Smooth muscle cell of the brain vasculature (primary cell): ENCODE results near the gene GH1.
"Not testable (repeated sequence)": the region's sequence is repeated elsewhere in the genome, so short reads cannot be mapped to it uniquely, and the experiment has no call there.

Experiments
- DNase-seq: peaks from one replicate; pipeline ENCODE4 v3.0.0-alpha.2; 2012; ENCODE audit warnings: low read depth, low spot score

The GH1 gene

DNA sequence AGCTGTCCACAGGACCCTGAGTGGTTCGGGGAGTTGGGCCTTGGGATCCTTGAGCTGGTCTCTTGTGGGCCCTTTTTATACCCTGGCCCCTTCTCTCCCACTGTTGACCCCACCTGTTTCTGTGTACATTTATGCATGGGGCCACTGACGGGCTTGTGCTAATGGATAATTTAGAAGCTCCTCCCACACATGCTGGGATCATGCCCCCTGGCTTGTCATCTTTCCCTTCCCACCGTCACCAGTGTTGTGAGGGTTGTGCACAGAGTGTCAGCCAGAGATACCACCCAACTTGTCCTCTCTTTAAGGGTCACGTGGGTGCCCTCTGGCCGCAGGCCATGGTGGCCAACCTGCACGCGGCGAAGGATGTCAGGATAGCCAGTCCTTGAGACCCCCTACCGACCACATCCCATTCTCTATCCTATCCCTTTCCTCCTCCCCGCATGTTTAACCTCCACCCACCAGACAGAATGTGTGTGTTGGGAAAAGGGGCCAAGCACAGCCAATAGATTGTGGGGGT lies at the start of gene GH1:
Gene GH1 (minus strand): TSS at position 51 of the 517 bp plus-strand sequence. CDS start 63 bp downstream, outside the sequence.
- not testable (repeated sequence) for DNase-seq

DNA sequence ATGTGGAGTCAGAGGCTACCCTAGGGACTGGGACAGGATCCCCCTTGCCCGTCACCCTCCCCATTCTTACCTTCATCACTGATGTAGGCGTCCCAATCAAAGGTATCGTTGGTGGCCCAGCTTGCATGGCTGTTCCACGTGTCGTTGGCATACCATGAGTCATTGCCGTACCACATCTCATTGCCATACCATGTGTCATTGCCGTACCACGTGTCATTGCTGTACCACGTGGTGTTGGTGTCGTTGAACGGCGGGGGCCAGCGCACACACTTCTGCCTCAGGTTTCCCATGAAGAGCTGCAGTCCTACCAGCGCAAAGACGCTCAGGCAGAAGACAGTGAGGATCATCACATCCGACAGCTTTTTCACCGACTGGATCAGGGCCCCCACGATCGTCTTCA lies 49.3 kb upstream of the GH1 start:
- no peak for DNase-seq

DNA sequence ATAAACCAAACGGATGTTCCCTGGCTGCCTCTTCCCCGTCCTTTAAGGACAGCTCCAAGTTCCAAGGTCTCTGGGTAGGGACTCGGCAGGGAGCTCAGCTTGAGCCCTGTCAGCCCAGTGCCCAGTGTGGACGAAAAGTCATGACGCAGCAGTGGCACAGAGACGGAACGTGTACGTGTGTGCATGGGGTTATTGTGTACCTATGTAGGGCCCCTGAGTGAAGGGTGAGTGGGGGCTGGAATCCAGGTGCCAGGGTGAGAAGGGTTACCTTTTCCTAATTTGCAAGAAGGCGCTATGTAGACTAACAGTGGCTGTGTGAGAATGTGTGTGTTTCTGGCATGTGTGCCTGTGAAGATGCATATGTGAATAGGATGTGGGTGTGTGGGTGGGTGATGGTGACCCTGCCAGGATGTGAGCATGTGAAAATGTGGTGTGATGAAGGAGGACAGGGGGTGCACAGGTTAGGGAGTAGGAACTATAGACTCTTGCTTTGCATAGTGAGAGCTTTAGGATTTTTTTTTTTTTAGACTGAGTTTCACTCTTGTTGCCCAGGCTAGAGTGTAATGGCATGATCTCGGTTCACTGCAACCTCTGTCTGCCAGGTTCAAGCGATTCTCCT lies 48.1 kb upstream of the GH1 start:
- no peak for DNase-seq

DNA sequence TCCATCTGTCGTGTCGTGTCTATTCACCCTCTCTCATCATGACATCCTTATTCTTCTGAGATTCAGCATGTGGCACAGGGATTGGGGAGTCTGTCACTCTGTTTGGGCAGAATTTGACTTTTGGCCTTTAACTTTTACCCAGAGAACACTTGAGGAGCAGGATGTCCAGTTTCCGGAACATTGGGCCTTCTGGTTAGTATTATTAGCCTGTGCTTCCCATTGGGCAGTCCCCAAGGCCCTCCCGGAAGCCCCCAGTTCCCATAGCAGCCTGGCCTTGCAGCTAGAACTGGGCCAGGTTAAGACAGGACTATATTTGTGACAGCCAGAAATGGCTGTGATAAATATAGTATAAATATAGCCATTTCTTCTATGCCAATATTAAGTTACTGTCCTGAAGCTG lies 44.5 kb upstream of the GH1 start:
- DNase-seq: no peak

DNA sequence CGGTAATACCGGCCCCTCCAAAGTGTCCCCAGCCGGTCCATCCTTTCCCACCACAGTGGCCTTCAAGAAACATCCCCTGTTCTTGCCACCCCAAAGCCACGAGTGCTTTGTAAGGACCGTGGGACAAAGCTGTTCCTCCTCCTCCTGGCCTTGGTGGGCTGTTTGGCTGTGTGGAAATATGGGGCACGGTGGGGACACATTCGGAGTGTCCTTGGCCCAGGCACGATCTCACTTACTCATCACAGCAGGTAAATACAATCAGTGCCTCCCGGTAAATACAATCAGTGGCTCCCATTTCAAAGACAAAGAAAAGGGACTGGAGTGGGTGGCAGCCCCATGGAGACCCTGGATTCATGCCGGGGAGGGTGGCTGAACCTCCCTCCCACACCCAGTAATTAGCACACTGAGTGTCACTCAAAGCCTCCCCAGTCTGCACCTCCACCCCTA lies 43.7 kb upstream of the GH1 start:
- DNase-seq: no peak

DNA sequence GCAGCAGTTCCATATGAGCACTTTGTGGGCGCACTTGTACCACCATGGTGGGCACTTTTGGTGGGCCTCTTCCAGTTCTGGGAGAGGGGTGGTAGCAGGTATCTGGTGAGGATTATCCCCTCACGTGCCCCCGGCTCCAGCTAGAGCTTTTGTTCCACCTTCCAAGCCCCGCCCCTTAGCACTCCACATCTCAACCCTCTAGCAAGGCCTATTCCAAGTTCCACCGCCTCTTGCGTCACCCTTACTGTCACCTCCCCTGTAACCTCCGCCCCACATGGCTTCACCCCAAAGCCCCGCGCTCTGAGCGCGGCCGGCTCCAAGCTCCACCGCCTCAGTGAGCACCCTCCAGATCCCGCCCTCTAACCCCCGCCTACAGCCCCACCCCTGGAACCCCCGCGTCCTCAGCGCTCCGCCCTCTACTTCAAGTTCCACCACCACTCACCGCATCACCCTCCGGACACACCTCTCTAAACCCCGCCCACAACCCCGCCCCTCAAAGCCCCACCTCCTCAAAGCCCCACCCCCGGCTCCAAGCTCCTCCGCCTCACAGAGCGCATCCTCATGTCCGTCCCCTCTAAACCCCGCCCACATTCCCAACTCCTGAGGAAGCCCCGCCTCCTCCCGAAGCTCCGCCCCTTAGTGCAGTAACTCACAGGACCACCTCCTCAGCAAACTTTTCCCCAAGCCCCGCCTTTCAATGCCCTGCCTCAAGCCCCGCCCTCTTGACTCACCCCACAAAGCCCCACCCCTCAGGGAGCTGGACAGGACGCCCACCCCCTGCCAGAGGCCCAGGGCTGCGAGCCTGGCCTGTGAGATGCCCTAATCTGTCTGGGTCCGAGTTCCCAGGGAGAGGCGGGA lies 42.9 kb upstream of the GH1 start:
- no peak for DNase-seq

DNA sequence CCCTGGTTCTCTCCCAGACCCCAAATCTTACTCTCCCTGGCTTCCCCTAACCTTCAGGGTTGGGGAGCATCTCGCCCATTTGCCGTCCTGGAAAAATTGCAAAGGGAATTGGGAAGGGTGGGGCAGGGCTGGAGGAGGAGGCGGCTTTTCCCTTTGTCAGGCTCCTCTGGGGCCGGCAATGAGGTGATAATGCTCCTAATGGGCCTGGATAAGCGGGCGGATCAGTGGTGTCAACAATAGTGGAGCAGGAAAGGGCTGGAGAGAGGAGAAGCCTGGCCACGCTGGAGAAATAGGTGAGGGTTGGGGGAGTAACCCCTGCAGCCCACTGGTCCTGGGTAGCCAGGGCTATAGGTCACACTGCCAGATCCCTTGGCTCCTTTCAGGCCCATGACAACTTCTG lies 41.8 kb upstream of the GH1 start:
- no peak for DNase-seq

DNA sequence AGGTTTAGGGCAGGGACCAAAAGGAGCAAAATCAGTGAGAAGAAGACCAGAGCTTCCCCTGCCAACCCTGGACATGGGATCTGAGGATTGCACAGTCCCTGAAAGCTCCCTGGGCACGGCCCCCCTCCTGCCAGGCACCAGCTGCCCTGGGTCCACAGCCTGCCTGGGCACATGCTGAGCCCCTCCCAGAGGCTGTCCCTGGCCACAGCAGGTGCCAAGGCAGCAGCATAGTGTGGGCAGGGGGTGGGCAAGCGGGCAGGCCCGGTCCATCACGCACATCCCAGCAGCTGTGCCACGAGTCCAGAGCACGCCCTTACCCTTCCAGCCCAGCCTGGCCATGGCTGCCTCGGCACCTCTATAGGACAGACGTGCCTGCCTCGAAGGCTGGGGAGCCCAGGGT lies 41.4 kb upstream of the GH1 start:
- no peak for DNase-seq

DNA sequence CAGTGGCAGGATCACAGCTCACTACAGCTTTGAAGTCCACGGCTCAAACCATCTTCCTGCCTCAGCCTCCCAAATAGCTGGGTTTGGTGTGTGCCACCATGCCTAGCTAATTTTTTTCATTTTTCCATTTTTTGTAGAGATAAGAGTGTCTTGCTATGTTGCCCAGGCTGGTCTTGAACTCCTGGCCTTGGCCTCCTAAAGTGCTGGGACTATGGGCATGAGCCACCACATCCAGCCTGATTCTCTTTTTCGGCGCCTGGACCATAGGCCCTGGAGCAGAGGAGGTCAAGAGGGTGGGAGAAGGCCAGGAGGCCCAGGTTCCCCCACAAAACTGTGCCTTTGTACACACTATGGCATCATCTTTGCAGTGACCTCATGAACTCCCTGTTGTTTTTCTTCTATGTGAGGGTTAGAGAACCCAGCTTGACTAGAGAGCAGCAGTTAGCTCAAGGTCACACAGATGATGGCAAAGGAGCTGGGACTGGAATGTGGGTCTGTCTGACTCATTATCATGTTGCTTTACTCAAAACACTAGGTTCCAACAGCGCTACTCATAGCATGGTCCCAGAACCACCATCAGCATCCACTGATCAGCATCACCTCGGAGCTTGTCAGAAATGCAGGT lies 37.8 kb upstream of the GH1 start:
- no peak for DNase-seq

DNA sequence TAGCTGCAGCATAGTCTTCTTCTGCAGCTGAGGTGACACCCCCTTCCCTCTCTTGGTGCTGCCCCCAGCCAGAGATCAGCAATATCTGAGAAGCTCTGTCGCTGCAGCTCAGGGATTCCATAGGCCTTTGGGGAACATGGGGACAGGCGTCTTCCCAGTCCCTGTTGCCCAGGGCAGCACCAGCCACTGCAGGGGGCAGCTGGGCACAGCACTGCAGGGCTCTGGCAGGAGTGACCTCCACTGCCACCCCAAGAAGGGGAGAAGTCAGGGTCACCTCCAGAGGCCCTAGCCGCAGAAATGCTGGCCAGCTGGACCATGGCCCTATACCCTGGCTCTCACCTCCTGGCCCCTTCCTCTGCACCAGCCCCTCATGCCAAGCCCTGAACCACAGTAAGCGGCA lies 37.2 kb upstream of the GH1 start:
- no peak for DNase-seq

DNA sequence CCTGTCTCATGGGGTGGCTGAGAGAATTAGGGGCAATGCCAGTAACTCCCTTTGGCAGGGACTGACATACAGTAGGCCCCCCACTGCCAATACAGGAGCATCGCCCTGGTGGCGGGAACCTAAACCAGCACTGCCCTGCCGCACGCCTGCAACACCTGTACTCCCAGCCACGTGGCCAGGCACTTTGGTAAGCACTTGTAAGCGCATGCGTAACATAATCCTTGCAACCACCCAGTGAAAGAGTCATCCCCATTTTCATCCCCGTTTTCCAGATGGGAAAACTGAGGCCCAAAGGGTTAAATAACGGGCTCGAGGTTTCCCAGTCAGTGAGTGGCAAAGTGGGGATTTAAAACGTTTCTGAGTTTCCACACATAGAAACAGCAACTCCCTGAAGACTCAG lies 36.6 kb upstream of the GH1 start:
- no peak for DNase-seq

DNA sequence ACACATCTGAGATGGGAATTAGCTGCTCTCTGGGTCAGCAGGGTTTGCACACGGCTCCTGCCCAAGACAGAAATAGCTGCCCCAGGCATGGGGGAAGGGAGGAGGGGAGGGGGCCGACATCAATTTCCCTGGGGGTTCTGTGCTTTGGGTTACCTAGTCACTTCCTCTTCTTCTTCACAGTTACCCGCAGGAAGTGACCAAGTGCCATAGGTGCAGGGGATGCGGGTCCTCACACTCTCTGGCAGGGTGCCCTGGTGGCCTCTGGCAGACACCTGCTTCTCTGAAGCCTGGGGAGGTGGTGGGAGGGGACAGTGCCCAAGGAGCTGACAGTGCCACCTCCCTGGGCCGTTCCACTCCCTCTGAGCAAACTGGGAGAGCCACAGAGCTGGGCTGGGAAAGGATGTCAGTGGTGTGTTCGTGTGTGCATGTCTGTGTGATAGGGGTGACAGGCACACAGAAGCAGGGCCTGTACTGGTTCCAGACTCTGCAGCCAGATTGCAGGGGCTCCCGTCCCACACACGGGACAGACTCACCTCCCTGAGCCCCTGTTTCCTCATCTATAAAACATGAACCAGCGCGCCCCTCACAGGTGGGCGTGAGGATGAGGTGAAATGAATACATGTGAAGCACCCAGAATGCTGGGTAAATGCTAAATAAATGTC lies 35.9 kb upstream of the GH1 start:
- DNase-seq: no peak

DNA sequence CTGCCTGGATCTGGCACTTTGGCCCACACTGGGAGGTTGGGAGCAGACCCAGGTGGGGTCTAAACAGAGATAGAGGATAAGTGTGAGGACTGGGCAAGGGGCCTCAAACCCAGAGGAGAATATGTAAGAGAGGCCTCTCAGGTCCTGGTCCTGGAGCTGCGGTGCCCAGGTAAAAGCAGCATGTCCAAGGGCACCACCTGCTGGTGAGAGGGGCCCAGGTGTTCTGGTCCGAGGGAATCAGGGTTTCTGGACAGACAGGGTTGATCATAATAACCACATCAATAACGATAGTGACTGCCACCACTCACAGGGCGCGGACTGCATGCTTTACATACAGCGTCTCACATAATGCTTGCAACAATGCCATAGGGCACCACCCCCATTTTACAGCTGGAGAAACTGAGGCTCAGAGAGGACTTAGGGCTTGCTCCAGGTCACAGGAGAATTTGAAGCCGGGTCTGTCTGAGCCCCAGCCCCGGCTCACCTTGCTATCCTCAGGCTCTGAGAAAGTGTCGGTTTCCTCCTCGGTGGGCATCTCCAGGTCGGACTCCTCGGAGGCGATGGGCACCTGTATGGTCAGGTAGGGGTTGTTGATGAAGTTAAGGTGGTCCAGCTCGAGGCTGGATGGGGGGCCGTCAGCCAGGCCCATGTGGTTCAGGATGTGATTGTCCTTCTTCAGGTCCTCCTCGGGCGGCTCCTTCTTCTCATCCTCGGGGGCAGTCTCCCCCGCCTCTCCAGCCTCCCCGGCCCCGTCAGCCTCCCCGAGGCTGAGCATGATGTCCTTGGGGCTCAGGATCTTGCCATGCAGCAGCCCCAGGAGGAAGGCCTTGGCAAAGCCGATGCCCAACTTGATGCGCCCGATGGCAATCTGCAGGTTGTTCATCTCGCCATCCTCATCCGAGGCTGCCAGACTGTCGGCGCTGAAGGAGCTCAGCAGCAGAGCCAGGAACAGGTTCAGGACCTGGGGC lies 32.6 kb upstream of the GH1 start:
- no peak for DNase-seq

DNA sequence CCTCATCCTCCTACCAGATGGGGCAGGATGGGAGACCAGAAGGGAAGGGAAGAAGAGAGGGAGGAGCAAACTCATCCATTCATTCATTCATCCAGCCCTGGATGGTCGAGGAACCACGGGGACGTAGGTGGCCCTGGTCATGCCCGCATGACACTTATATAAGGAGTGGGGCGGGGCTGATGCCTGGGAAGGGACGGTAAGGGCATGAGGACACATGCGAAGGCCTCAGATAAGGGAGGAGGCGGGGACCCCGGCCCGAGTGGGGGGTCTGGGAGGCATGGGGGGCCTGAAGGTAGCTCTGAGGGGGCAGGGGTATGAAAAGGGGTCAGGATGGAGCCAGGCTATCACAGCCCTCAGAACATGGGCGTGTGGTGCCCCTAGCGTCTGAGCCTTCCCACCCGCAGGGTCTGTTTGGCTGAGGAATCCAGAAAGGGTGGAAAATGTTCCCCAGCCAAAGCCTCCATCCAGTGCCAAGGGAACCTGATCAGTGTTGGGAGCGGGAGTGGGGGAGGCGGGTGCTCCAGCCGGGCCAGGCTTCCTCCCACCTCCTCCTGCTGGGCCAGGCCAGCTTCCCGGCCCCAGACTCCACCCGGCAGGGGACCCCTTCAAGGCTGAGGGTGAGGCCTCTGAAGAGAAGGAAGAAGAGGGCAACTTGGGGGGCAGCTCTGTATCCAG lies 31.1 kb upstream of the GH1 start:
- DNase-seq: no peak

DNA sequence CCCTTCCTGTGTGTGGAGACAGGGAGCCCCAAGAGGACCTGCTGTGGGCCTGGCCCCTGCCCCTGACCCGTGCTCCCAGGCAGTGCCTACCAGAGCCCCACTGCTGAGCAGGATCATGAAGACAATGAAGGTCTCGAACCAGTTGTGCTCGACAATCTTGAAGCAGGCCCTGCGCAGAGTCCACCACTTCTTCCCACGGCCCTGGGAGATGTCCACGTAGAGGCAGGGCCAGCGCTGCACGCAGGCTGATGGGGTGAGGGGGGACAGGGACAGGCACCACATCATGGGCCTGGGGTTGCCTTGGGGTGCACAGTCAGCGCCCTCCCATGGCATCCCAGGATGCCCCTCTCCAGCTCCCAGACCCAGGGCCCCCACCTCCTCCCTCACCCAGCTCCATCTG lies 29.9 kb upstream of the GH1 start:
- no peak for DNase-seq

DNA sequence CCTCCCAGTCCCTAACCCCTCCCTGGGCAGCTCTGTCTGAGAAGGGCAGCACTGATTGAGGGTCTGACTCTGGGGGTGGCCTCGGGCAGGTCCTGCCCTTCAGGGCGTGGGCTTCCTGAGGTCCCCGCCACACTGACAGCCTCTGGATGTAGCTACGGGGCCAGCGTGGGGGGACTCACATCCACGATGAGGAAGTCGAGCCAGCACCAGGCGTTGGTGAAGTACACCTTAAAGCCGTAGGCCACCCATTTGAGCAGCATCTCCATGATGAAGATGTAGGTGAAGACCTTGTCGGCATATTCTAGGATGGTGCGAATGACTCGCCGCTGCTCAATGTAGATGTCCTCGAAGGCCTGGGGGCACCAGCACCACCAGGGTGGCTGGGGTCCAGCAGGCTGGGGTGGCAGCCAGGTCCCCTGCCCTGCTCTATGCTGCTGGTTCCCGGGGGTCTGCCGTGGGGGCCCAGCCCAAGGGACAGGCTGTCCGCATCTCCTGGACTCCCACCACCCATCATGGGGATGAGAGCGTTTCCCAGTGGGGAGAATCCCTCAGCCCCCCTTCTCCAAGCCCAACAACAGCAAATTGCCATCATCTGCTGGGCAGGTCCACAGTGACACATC lies 29.2 kb upstream of the GH1 start:
- DNase-seq: no peak

DNA sequence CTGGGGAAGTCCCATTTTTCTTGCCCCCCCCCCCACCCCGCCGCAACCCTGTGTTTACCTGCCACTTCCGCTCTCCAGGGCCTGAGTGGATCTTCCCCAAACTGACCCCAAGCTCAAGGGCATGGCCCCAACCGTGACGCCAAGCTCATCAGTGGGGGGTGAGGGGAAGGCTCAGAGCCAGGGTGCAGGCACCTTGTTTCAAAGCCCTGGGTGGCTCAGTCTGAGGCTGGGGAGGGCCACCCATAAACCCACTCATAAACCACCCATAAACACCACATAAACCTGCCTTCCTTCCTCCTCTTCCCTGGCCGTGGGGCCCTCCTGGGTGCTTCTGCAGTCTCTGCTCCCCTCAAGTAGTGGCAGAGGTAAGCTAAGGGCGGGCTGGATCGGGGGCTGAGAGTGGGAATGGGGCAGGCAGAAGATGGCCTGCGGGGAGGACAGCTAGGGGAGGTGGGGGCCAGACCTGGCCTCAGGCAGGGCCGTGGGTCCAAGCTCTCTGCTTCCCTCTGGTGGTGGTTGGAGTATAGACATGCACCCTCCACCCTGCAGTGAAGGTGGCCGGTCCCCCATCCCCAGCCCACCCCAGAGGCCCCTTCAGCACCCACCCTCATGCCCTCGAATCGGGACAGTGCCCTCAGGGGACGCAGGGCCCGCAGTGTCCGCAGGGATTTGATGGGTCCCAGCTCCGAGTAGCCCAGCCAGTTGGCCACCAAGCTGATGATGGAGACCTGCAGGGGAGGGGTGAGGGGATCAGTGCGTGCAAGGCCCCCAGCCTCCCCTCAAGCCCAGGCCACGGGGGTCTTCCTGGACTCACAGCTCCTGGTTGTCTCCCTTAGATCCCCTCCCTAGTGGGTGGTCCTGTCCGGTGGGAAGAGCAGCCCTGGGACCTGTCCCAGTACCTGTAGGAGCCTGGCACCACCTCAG lies 28.1 kb upstream of the GH1 start:
- DNase-seq: no peak

DNA sequence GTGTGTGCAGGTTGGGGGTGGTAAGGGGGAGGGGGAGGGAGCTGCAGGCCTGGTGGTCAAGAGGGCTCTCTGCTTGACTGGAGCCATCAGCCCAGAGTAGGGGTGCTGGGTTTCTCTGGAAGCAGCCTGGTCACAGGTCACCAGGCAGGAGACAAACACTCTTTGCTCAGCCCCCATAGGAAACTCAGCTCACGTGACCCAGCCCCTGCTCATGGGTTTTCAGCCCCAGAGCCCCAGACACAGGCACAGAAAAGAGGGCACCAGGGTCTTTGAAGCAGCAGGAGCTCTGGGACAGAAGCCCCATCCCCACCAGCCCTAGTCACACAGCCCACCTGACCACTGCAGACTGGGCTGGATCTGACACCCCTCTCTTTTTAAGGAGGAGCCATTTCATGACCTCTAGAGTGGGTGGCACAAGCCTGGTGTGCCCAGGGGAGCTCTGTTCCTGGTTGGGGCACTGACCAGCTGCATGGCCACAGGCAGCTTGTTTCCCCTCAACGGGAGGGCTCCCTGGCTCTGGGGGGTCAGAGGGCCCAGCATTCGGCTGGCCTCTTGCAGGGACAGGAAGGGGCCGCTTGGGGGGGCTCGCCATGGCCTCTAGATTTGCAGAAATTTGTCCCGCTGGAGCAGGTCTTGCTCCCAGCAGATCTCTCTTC lies 27.3 kb upstream of the GH1 start:
- no peak for DNase-seq
